Measurements from ENCODE around the gene FAM3B.

- no peak for TF ChIP-seq TAF1 (IDR thresholded peaks at IDR 0.05; ENCODE audit: low read depth)
- TF ChIP-seq CREB1 (IDR thresholded peaks at IDR 0.05; ENCODE audit: low read depth): no peak
- no peak for TF ChIP-seq NFIC (IDR thresholded peaks at IDR 0.05)
- TF ChIP-seq REST (IDR thresholded peaks at IDR 0.05; ENCODE audit: low read depth): no peak
- TF ChIP-seq FOXM1 (IDR thresholded peaks at IDR 0.05; ENCODE audit: borderline replicate concordance, low read depth): no peak
- no peak for TF ChIP-seq USF1 (IDR thresholded peaks at IDR 0.05)
- no peak for TF ChIP-seq EP300 (IDR thresholded peaks at IDR 0.05; ENCODE audit: borderline replicate concordance)
- TF ChIP-seq RAD21 (IDR thresholded peaks at IDR 0.05; ENCODE audit: low read depth): no peak
- no peak for TF ChIP-seq MAX (IDR thresholded peaks at IDR 0.05)
- no peak for TF ChIP-seq CEBPB (IDR thresholded peaks at IDR 0.05)
- TF ChIP-seq ZBTB7A (IDR thresholded peaks at IDR 0.05; ENCODE audit: low read depth): no peak
- no peak for TF ChIP-seq YY1 (IDR thresholded peaks at IDR 0.05; ENCODE audit: low read depth)
- TF ChIP-seq EGR1 (IDR thresholded peaks at IDR 0.05): no peak
- TF ChIP-seq TEAD4 (IDR thresholded peaks at IDR 0.05): no peak
These were observed 32.5 kb downstream of the FAM3B start for GRCh38 chr21:41349126-41349525.
